Nephron progenitor cell (in vitro differentiated cells): ENCODE measurements around the gene MTM1.

ENCODE experiments used
- DNase-seq: peaks from one replicate; pipeline ENCODE4 v3.0.0; 2021
- H3K27ac Mint-ChIP-seq: 2 replicates; pipeline ENCODE4 v1.8.0; 2021; ENCODE audit warnings: mild to moderate bottlenecking, moderate library complexity, mixed read lengths
- H3K27me3 Mint-ChIP-seq: 2 replicates; pipeline ENCODE4 v1.8.0; 2021; ENCODE audit warnings: mild to moderate bottlenecking, low read depth, mixed read lengths; ENCODE audit not compliant: poor library complexity
- H3K36me3 Mint-ChIP-seq: 2 replicates; pipeline ENCODE4 v1.8.0; 2021; ENCODE audit warnings: low read depth, mixed read lengths
- H3K4me1 Mint-ChIP-seq: 2 replicates; pipeline ENCODE4 v1.8.0; 2021; ENCODE audit warnings: mixed read lengths
- H3K4me3 Mint-ChIP-seq: 2 replicates; pipeline ENCODE4 v1.8.0; 2021; ENCODE audit warnings: mild to moderate bottlenecking, moderate library complexity, mixed read lengths
- H3K9me3 Mint-ChIP-seq: 2 replicates; pipeline ENCODE4 v1.8.0; 2021; ENCODE audit warnings: mild to moderate bottlenecking, moderate library complexity, mixed read lengths
- TF ChIP-seq, protein P1 (sequence below): fragments of 200-600 bp; sonication (generic); IDR thresholded peaks from 2 replicates; pipeline ENCODE4 v1.5.0; 2021; ENCODE audit warnings: antibody characterized with exemption

Gene MTM1

DNA sequence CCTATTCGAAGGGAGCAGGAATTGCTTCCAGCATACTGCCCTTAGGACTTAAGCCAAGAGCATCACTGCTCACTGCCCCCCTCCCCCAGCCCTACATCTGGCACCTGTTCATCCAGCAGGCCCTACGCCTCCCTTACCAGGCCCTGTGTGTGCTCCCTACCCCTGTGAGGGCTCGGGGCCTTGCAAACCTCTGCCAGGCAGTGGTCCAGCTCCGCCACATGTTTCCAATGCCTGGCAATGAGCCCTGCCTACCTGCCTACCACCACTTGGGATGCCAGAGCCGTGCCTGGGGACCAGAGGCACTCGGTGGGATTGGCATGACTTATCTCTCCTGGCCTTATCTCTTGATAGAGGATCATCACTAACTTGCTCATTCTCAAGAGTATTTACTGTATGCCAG lies 27.5 kb upstream of the MTM1 start:
- no peak overlapping the region for H3K27ac Mint-ChIP-seq
- H3K4me3 Mint-ChIP-seq = no peak overlapping the region
- no peaks in the 10 kb centered on the region for H3K36me3 Mint-ChIP-seq
- TF ChIP-seq, protein P1, sequence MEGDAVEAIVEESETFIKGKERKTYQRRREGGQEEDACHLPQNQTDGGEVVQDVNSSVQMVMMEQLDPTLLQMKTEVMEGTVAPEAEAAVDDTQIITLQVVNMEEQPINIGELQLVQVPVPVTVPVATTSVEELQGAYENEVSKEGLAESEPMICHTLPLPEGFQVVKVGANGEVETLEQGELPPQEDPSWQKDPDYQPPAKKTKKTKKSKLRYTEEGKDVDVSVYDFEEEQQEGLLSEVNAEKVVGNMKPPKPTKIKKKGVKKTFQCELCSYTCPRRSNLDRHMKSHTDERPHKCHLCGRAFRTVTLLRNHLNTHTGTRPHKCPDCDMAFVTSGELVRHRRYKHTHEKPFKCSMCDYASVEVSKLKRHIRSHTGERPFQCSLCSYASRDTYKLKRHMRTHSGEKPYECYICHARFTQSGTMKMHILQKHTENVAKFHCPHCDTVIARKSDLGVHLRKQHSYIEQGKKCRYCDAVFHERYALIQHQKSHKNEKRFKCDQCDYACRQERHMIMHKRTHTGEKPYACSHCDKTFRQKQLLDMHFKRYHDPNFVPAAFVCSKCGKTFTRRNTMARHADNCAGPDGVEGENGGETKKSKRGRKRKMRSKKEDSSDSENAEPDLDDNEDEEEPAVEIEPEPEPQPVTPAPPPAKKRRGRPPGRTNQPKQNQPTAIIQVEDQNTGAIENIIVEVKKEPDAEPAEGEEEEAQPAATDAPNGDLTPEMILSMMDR = no peak
- H3K9me3 Mint-ChIP-seq = peaks cover 60% of the 10 kb centered on the region
- DNase-seq = no peak
- H3K27me3 Mint-ChIP-seq = no peaks in the 10 kb centered on the region
- H3K4me1 Mint-ChIP-seq = peaks cover 9% of the 10 kb centered on the region

DNA sequence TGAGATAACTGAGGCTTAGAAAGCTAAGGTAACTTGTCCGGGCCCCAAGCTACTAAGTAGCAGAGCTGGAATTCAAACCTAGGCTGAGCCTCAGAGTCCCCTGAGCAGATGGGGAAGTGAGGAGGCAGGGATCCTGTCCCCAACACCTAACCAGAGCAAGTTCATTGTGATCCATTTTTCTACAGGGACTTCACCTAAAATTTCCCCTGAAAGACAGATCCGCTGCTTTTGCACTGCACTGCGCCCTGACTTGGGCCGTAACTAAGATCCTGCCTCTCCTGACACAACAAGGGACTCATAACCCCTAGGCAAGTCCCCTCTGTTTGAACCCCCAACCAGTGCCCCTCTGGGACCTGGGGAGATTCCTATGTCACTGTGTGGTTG lies 25.6 kb upstream of the MTM1 start:
- Mint-ChIP-seq H3K27ac (no peak overlapping the region), H3K9me3 (peaks cover 50% of the 10 kb centered on the region), H3K4me3 (no peak overlapping the region), H3K36me3 (no peaks in the 10 kb centered on the region), H3K4me1 (peaks cover 20% of the 10 kb centered on the region), H3K27me3 (no peaks in the 10 kb centered on the region)
- TF ChIP-seq, protein P1 = no peak
- no peak for DNase-seq

DNA sequence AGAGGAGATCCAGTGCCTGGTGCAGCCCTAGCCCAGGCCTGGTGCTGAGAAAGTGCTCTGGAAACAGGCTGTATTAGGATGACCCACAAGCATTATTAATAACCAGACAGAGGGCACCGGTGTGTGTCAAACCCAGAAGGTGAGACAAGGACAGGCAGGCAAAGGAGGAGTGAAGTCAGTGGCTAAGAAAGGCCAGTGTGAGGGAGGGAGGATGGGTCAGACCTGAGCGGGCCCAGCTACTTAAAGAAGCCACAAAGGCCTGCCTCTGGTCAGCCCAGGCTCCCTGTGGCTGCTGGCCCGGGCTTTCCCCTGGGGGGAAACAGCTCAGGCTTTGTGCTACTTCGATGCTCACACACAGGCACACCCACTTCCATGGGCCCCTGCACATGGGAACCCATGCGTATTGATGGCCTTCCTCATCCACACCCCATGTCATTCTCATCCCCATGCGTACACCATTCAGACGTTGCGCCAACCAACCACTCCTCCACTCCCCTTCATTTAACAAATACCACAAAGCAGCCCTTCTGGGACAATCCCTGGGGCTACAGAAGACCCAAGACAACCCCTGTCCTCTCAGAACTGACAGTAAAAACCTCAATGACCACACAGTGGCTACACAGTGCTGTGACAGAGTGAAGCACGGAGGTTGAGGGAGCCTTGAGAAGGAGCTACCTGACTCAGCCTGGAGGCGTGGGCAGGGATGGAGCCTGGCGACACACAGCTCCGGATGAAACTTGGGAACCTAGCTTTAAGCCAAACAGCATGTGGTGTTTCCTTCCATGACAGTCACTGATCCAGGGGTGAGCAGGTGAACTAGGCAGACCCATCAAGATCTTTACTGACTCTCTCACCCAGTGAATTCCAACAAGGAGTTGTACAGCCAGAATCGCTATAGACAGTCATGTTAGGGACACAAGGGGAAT lies 24.9 kb upstream of the MTM1 start:
- Mint-ChIP-seq H3K4me1 (peaks cover 24% of the 10 kb centered on the region), H3K27ac (peak overlapping the region; percentile 71), H3K27me3 (peaks cover 3% of the 10 kb centered on the region), H3K9me3 (peaks cover 50% of the 10 kb centered on the region), H3K4me3 (no peak overlapping the region), H3K36me3 (no peaks in the 10 kb centered on the region)
- no peak for DNase-seq
- TF ChIP-seq, protein P1 = no peak

DNA sequence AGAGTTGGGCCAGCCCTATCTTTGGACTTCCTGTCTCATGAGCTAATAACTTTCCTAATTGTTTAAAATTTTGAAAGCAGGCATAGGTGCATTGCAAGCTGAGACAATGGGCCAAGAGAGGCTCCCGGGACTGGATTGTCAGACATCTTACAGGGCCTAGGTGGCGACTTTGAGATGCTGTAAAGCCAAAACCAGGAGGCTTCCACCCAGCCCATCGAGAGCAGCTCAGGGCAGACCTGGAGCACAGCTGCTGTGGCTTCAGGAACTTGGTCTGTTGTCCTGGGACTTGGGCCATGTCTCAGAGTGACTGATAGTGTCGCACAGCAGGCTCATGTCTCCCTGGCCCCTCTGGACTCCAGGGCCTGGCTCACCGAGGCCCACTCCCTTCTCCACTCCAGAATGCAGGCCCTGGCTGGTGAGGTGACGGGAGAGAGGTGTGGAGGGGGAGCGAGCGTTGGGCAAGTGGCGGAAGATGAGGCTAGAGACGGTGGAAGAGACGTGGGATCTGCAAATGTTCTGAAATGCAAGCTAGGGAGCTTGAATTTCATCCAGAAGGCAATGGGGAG lies 24.1 kb upstream of the MTM1 start:
- no peaks in the 10 kb centered on the region for H3K36me3 Mint-ChIP-seq
- peaks cover 3% of the 10 kb centered on the region for H3K27me3 Mint-ChIP-seq
- H3K4me1 Mint-ChIP-seq = peaks cover 24% of the 10 kb centered on the region
- no peak for DNase-seq
- H3K9me3 Mint-ChIP-seq = peaks cover 51% of the 10 kb centered on the region
- TF ChIP-seq, protein P1 = no peak
- no peak overlapping the region for H3K4me3 Mint-ChIP-seq
- no peak overlapping the region for H3K27ac Mint-ChIP-seq

DNA sequence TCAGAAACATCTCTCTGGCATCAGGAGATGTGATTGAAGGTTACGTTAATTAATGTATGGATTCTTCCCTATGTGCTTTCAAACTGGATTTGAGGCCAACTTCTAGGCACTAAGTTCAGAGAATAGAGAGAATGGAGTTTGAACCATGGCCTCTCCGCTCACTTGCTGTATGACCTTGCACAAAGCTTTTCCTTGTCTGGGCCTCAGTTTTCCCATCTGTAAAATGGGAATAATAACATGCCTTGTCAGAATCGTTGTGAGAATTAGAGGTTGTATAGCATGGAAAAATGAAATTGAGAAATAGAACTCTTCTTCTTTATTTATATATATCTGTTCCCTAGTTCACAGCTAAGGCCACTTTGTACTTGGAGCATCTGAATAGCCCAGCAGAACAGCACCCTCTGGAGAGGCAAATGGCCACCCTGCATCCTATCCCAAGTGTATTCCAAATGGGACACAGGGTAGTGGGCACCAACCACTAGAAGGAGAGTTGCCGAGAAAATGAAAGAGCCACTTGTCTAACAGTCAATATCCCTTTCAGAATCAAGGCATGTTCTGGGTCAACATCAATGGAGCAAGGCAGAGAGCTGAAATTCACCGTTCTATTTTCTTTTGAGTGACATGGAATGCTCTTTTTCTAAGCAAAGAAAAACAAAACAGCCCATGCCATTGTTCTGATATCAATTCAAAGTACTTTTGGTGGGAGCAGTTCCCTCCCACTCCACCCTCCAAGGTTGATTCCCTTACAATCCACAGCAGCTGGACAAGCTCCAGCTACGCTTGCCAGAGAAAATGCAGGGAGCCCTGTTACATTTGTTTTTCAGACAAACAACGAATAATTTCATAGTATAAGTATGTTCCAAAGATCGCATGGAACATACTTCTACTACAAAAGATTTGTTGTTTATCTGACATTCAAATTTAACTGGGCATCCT lies 23.3 kb upstream of the MTM1 start:
- peaks cover 54% of the 10 kb centered on the region for H3K9me3 Mint-ChIP-seq
- H3K27ac Mint-ChIP-seq = no peak overlapping the region
- TF ChIP-seq, protein P1 = no peak
- peaks cover 24% of the 10 kb centered on the region for H3K4me1 Mint-ChIP-seq
- no peaks in the 10 kb centered on the region for H3K36me3 Mint-ChIP-seq
- no peak for DNase-seq
- H3K27me3 Mint-ChIP-seq = peaks cover 5% of the 10 kb centered on the region
- H3K4me3 Mint-ChIP-seq = no peak overlapping the region
